GM12872 (cell line): Measurements from ENCODE around the gene EARS2.

Experiments used
- TF ChIP-seq, protein P1 (sequence below): IDR thresholded peaks from 3 replicates; pipeline ENCODE4 v1.5.1; 2011; ENCODE audit warnings: low read depth, mild to moderate bottlenecking, low read length, moderate library complexity; ENCODE audit not compliant: insufficient read depth

EARS2 gene

GRCh38 chr16:23532448-23532847, 24.7 kb downstream of the EARS2 start:
- TF ChIP-seq, protein P1, sequence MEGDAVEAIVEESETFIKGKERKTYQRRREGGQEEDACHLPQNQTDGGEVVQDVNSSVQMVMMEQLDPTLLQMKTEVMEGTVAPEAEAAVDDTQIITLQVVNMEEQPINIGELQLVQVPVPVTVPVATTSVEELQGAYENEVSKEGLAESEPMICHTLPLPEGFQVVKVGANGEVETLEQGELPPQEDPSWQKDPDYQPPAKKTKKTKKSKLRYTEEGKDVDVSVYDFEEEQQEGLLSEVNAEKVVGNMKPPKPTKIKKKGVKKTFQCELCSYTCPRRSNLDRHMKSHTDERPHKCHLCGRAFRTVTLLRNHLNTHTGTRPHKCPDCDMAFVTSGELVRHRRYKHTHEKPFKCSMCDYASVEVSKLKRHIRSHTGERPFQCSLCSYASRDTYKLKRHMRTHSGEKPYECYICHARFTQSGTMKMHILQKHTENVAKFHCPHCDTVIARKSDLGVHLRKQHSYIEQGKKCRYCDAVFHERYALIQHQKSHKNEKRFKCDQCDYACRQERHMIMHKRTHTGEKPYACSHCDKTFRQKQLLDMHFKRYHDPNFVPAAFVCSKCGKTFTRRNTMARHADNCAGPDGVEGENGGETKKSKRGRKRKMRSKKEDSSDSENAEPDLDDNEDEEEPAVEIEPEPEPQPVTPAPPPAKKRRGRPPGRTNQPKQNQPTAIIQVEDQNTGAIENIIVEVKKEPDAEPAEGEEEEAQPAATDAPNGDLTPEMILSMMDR: no peak

DNA sequence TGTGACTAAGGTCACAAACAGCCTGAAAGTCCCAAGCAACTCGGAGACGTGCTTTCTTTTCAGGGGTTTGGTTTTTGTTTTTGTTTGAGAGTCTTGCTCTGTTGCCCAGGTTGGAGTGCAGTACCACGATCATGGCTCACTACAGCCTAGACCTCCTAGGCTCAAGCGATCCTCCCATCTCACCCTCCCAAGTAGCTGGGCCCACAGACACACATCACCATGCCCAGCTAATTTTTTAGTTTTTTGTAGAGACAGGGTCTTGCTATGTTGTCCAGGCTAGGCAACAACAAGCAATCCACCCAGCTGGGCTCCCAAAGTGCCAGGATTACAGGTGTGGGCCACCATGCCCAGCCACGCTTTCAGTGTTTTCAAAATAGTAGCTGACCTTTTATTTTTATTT, 27.1 kb downstream of the EARS2 start:
- TF ChIP-seq, protein P1: no peak

GRCh38 chr16:23528644-23529310, 28.4 kb downstream of the EARS2 start:
- TF ChIP-seq, protein P1: no peak

GRCh38 chr16:23527961-23528643, 29.0 kb downstream of the EARS2 start:
- TF ChIP-seq, protein P1: no peak

- TF ChIP-seq, protein P1: no peak
Observed at GRCh38 chr16:23524886-23525285, 32.3 kb downstream of the EARS2 start.

GRCh38 chr16:23523876-23524385, 33.2 kb downstream of the EARS2 start:
- TF ChIP-seq, protein P1: no peak

- TF ChIP-seq, protein P1: no peak
Observed at GRCh38 chr16:23523321-23523720, 33.8 kb downstream of the EARS2 start.
